Stimulated activated CD4-positive, alpha-beta T cell treated with anti-CD3 and anti-CD28 coated beads, Interleukin-1b, Interleukin-23, amount 100 ng/mL, for 1 hour (primary cell): ENCODE data around the gene TRAPPC2L.
"Not testable (repeated sequence)": the region's sequence is repeated elsewhere in the genome, so short reads cannot be mapped to it uniquely, and the experiment has no call there.

Experiments used
- DNase-seq, 2 donors: peaks; one replicate each; pipeline ENCODE4 v3.0.0-alpha.2; 2020; ENCODE audit warnings: low read depth in 2 of 2

TRAPPC2L gene

DNA sequence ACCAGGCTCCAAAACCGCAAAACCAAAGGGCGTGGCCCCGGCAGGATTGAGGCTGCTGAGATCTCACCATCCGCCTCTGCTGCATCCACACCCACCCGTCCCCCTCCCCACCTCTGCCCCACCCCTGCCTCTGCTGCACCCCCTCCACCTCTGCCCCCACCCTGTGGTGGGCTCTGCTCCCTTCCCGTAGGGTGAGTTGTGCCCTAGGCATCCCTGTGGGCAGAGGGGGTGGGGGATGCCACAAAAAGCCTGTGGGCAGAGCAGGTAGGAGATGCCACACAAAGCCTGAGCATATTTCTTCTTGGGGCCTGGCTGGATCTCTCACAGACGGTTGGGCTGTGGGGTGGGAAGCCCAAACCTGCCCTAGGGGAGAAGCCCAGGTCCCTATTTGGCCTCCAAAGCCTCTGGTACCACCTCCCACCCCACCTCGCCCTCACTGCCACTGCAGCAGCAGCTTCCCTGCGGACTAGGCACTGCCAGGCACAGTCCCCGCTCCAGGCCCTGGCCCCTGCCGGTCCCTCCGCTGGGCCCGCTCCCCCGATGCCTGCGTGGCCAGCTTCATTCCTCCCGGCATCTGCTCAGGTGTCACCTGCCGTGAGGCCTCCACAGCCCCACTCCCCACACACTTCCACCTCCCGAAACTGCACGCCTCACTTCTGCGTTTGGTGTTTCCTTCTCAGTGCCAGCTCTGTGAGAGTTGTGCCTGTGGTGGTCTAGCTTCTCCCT, 20.8 kb downstream of the TRAPPC2L start:
- DNase-seq = no peak

DNA sequence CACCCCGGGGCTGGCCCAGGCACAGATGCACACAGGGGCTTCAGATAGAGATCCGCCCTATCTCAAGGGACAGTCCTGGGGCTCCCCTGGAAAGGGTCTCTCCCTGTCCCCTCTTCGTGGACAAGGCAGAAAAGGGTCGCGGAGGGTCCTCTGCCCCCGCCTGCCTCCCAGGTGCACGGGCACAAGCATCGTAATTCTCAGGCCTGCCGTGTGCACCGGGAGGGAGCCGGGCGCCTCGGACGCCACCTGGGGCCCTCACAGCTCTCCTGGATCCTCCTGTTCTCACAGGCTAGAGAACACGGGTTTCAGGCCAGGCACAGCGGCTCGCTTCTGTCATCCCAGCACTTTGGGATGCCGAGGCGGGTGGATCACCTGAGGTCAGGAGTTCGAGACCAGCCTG, 21.4 kb downstream of the TRAPPC2L start:
- DNase-seq = no peak

DNA sequence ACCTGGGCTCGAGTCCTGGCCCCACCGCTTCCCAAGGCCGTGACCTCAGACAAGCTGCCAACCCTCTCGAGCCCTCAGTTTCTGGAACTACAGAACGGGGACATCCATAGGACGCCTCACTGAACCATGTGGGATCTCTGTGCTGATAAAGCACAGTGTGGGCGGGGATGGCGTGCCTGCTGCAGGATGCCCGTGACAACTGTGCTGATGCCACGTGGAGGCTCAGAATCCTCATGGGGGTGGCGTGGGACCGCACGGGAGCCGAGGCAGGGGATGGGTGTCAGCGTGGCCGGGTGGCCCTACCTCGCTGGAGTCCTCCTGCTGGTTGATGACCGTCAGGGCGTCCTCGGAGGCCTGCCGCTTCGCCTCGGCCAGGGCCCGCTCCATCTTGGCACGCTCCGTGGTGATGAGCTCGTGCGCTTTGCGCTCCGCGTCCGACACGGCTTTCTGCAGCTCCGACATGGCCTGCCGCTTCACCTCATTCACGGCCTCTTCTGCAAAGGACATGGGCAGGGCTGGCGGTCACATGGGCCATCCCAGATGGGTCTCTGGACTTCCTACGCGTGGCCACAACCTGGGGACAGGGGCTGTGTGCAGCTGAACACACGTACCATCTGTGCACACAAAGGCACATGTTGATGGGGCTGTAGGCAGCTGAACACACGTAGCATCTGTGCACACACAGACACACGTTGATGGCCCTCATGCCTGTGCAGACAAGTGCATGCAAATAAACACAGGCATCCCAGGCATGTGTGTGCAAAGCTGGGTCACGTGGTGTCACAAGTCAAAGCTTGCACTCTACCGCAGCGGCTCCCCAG, 22.2 kb downstream of the TRAPPC2L start:
- DNase-seq = no peak

DNA sequence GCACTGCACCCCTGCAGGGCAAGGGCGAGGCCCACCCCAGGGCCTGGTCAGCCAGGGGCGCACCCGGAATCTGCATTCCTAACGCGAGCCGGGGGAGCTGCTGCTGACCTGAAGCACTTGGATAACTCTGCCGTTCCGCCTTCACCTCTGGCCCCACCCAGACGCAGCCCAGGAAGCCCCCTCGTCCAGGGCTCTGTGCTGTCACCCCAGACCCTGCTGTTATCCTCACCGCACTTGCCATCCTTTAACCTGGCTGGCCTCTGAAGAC, 22.8 kb downstream of the TRAPPC2L start:
- no peak for DNase-seq

DNA sequence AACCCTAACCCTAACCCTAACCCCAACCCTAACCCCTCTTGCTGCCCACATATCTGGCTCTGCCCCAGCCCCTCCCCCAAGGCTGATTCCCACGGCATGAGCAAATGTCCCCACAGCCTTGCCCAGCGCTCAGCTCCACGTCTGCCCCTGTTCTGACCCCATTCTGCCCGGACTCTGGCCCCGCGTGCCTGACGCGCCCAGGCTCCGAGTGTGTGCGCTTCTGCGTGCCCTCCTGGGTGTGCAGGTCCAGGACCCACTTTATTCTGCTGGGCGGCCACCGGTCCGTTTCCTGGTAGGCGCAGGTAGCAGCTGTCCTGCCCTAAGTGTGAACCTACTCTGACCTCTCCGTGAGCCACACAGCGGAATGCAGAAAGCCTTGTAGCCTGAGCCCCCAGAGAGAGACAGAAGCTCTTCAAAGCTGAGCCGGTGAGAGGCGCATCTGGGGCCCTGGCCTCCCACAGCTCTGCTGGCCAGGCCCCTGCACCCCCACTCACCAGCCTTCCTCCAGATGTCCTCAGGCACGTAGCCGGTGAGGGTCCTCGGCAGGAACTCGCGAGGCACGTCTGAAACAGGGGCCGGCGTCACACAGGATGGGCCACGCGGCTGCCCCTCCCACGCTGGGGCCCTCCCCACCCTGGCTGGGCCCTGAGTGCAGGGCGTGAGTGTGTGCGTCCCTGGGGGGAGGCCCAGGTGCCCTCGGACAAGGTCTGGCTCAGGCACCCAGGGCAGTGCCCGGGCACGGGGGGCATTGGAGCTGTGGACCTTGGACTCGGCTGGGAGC, 23.5 kb downstream of the TRAPPC2L start:
- no peak for DNase-seq

DNA sequence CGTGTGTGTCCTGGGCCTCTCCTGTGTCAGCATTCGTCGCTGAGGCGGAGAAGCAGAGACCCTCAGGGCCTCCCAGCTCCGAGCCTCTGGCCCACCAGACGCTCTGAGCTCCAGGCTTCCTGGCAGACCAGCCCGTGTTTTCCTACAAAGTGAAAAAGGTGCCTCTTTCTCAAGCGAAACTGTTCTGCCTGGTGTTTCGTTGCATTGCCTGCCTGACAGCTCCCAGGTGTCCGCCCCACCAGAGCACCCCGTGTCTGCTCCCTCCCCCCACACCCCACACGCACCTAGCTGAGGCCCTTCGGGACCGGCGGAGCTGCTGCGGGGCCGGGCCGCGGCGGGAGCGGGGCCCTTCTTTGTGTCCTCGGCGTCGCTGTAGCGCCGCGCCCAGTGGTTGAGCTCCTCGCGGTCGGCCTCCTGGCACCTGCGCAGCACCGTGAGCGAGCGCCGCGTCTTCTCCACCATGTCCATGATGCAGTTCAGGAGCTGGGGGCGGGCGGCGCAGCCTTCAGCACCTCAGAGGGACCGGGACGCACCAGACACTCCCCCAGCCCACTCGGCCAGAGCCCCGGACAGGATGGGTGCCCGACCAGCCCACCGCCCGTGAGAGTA, 24.2 kb downstream of the TRAPPC2L start:
- DNase-seq = no peak

DNA sequence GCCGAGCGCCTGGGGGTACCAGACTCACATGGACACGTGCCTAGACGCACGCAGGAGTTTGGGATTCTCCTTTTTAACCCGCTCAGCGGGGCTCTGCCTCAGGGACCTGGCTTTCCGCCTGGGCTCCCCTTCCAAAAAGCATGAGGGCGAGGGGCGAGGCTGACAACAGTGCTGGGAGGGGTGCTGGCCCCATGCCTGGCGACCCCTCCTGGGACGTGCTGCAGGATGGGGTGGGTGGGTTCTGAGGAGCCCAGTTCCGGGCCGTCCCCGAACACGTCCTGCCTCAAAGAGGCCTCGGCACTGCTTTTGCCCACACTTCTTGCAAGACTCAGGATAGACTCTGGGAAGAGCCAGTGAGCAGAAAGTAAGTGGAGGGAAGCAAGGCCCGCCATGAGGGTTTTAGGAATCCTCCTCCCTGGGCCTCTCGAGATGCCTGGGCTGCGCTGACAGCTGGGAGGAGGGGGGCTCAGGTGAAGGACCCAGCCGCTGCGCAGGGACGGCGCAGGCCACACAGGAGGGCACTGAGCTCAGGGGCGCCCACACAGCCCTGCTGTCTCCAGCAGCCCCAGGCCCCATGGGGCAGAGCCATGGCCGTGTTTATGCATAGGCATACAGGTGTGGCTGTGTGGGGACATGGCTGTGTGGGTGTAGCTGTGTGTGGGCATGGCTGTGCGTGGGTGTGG, 24.9 kb downstream of the TRAPPC2L start:
- no peak for DNase-seq

DNA sequence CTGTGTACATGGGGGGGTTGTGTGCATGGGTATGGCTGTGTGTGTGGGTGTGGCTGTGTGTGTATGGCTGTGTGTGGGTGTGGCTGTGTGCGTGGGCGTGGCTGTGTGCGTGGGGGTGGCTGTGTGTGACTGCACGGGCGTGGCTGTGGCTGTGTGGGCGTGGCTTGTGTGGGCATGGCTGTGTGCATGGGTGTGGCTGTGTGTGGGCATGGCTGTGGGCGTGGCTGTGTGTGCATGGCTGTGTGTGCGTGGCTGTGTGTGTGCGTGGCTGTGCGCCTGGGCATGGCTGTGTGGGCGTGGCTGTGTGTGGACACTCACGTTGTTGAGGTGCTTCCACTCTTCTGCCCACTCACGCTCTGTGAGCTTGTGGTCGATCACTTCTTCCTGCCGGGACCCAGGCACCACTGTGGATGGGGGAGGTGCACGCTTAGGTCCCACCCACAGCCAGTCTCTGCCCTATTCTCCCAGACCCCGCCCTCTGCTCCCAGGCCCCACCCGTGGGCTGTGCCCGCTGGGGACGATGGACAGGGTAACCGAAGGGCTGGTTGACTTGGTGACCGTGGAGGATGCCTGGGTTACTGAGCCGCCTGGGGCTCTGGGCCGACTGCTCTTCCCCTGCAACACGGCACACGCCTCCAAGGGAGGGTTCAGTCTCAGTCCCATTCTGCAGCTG, 25.6 kb downstream of the TRAPPC2L start:
- no peak for DNase-seq

DNA sequence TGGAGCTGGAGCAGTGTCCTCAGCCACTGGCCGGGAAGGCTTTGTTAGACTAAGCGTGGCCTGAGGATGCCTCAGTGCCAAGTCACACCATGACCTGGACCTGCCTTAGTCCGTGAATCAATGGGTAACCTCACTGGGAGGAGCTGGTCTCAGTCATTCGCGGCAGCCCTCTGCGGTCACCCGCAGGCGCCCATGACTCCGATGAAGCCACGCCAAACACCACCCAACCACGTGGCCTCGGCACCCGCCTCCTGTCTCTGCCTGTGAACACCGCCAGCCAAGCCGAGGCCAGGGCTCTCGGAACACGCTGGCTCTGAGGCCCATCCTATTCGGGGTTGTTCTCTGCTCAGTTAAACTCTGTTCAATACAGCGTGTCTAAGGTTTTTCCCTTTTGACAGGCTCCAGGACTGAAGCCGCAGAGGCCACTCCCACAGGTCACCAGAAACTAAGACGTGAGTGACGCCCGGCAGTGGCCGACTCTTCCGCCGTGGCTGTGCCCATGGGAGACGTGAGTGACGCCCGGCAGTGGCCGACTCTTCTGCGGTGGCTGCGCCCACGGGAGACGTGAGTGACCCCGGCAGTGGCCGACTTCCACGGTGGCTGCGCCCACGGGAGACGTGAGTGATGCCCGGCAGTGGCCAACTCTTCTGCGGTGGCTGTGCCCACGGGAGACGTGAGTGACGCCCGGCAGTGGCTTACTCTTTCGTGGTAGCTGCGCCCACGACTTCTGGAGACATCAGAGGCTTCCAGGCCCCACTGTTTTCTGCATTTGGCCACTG, 26.4 kb downstream of the TRAPPC2L start:
- no peak for DNase-seq

DNA sequence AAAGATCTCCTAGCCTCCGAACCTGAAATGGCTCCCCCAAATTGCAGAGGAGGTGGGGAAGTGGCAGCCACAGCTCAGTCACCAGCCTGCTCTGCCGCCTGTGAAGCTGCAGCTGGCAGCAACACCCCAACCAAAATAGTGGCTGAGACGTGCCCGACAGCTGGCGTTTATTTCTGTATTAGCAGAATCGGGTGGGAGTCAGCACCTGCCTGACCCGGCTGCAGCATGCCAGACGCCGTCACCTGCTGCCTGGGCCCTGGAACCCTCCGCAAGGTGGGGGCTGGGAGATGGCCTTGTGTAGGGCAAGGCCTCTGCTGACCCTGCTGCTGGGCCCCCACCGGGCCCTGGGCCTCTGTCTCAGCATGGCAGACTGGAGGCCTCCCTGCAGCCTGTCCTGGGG, 27.0 kb downstream of the TRAPPC2L start:
- DNase-seq = no peak

DNA sequence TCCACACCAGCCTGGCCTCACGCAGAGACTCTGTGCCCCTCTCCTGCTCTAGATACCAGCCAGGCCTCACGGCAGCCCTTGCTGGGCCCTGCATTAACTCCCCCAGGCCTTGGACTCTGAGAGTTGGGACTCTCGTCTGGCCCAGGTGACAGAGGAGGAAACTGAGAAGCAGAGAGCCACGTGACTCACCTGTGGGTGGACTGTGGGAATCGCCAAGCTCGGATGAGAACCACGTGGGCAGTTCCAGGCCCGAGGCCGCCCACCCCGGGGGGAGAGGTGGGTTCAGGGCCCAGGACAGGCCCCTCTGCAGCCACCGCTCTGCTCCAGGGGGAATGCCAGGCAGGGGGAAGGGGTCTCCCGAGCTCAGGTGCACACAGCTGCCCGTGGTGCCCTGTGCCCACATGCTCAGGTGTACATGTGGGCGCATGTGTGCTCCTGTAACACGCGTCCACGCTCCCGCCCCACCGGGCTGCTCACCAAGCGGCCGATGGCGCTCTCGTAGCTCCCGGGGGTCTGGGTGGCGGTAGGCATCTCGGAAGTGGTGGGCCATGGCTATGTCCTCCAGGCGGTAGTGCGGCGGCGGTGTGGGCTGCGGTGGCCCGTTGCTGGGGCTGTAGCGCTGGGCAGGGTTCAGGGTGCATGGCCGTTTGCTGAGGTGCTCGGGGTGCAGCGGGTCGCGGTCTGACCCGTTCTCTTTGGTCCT, 27.8 kb downstream of the TRAPPC2L start:
- no peak for DNase-seq

DNA sequence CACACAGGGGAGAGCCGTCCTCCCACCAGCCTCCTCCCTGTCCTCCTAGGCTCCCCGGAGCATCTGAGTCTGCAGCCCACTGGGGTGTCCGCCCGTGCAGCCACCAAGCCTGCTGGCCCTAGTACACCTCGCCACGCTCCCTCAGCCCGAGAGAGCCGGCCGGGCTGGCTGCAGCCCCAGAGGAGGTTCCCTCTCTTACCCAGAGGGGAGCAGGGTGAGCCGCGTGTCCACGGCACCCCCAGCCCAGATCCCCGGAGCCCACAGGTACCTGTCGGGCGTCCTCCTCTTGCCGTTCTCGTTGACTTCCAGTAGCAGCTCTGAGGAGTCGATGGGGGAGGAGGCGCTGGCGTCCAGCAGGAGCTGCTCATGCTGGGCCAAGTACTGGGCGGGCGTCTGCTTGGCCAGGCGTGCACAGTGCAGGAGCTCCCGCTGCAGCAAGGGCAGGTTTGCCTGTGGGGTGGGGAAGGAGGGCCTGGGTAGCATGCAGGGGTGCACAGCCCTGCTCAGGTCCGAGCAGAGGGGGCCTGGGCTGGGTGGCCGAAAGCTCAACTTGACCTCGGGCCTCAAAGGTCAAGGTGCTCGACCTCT, 28.9 kb downstream of the TRAPPC2L start:
- DNase-seq = no peak

DNA sequence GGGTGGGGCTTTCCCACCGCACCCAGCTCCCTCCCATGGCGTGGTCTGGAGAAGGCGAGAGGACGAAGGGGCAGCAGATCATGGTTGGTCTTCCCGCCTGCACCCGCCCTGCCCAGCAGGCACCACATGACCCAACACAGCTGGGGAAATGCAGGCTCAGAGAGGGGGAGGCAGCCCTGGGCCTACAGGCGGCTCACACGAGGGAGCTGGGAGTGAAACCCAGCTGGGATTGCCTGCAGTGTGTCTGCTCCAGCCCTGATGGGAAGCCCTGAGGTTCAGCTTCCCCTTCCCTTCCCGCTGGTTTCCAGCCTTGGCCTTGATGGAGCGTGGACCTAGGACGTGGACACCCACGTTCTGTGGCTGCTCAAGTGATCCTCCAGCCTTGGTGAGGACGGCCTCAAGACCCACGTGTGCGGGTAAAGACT, 29.5 kb downstream of the TRAPPC2L start:
- DNase-seq = no peak

DNA sequence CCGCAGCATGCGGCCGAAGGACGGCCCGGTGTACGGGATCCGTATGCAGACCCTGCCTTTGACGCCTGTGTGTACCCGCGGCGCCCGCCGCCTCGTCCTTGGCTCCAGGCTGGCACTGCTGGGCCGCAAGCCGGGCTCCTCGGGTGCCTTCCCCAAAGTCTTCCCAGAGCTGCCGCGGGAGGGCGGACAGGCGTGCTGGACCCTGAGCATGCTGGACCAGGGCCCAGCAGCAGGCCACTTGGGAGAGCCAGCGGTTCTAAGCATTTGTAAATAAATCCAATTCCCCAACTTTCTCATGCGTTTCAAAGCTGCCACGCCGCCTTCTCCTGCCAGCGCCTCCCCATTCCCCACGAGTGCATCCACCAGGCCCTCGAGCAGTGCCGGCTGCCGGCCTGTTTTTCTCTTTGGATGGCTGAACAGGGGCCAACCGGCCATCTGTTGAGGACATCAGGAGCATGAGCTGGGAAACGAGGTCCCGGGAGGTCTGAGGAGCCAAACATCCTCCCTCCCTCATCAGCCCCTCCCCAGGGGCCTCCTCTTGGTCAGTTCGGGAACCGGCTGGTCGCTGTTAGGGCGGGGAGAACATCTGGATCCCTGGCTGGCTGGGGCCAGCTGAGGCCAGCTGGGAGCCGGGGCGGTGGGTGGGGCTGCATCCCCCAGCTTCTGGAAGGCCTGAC, 30.1 kb downstream of the TRAPPC2L start:
- no peak for DNase-seq

DNA sequence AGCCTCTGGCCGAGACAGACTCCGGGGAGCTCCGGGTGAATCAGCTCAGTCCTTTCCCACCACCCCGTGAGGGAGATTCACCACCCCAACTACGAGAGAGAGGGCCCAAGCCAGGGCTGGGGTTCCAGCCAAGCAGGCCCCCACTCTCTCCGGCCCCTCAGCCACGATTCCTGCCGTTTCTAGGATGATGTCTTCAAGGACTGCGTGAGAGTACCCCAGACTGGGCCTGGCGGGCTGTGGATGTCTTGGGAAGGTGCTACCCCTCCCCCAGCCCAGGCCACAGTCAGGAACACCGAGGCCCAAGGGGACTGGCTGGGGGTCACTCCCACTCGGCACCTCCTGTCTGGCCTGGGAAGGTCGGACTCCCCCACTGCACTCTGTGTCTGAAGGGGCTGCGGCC, 31.1 kb downstream of the TRAPPC2L start:
- no peak for DNase-seq

DNA sequence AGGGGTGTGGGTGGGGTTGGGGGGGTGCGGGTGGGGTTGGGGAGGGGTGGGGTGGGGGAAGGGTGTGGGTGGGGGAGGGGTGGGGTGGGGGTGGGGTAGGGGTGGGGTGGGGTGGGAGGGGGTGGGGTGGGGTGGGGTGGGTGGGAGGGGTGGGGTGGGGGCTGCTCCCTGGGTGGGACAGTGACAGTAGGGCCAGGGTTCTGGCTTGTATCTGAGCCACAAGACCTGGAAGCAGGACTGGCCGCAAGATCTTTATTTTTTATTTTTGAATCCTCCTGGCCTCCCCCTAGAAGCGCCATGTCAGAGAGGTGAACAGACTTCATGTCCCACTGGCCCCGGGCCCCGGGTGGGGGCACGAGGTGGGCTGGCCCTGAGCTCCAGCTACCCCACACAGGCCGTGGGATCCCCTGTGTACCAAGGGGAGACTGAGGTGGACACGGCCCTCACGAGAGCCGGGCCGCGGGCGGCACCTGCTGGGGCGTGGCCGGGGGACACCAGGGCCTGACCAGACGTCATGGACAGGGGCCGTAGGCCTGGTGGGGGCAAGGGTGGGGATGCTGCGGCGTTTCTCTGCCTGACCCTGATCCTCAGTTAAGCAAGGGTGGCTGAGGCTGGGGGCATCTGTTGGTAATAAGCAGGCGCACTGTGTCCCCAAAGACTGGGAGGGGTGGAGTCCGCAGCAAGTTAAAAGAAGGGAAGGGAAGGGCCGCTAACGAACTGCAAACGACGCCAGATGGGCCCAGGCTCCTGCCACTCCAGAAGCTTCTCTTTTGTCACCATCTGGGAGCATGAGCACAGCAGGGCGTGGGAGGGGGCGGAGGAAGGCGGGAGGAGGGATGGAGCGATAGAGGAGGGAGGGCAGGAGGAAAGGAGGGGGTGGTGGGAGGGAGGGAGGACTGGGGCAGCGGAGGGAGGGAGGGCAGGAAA, 31.8 kb downstream of the TRAPPC2L start:
- DNase-seq = no peak

DNA sequence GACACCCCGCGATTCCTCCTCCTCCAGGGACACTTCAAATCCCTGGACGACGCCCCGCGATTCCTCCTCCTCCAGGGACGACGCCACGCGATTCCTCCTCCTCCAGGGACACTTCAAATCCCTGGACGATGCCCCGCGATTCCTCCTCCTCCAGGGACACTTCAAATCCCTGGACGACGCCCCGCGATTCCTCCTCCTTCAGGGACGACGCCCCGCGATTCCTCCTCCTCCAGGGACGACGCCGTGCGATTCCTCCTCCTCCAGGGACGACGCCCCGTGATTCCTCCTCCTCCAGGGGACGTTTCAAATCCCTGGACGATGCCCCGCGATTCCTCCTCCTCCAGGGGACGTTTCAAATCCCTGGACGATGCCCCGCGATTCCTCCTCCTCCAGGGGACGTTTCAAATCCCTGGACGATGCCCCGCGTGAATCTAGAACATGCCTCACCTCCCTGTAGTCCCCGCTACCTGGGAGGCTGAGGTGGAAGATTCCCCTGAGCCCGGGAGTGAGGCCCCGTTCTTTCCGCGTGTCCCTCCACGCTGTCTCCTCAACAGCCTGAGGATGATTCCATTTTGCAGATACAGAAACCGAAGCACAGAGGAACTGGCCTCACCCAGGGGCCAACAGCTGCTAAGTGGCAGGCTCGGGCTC, 32.9 kb downstream of the TRAPPC2L start:
- DNase-seq = not testable (repeated sequence)
